ENCODE data around the gene MST1. TPM values are rescaled to one million over a fixed set of nuclear protein-coding genes. Genes with fewer than 3 reads are reported as not detected.
A peak's percentile ranks its signal among the peaks of the same experiment; 100 is the strongest.

MST1 gene
- total and polyA plus RNA-seq, 8 donors = 17.2 to 150 (median 24.7) TPM

DNA sequence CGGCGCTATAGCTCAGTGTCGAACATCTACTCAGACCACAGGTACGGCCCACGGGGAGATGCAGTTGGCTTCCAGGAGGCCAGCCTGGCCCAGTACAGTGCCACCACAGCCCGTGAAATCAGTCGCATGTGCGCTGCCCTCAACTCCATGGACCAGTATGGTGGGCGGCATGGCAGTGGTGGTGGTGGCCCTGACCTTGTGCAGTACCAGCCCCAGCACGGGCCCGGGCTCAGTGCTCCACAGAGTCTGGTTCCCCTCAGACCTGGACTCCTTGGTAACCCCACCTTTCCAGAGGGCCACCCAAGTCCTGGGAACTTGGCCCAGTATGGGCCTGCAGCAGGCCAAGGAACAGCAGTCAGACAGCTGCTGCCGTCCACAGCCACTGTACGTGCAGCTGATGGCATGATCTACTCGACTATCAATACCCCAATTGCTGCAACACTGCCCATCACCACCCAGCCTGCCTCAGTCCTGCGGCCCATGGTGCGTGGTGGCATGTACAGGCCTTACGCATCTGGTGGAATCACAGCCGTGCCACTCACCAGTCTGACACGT is 33.5 kb downstream of the MST1 start:
- no peak for FAIRE-seq
- DNase-seq = peak in 1 of 6 donors; percentile 55
- H3K27ac ChIP-seq = no peak overlapping the region
- H3K9me3 ChIP-seq = no peaks in the 10 kb centered on the region
- no peak overlapping the region for H3K4me3 ChIP-seq
- H3K36me3 ChIP-seq = no peaks in the 10 kb centered on the region
- no peaks in the 10 kb centered on the region for H3K27me3 ChIP-seq
- H3K4me1 ChIP-seq = no peaks in the 10 kb centered on the region
- intact Hi-C loops (cut with DNase I) = loop anchor here in 2 of 3 donors (10.0 kb wide), 2 partner anchors 91 to 111 kb away; no protein-coding TSS in a partner anchor
- ATAC-seq = no peak
- TF ChIP-seq, protein P1, sequence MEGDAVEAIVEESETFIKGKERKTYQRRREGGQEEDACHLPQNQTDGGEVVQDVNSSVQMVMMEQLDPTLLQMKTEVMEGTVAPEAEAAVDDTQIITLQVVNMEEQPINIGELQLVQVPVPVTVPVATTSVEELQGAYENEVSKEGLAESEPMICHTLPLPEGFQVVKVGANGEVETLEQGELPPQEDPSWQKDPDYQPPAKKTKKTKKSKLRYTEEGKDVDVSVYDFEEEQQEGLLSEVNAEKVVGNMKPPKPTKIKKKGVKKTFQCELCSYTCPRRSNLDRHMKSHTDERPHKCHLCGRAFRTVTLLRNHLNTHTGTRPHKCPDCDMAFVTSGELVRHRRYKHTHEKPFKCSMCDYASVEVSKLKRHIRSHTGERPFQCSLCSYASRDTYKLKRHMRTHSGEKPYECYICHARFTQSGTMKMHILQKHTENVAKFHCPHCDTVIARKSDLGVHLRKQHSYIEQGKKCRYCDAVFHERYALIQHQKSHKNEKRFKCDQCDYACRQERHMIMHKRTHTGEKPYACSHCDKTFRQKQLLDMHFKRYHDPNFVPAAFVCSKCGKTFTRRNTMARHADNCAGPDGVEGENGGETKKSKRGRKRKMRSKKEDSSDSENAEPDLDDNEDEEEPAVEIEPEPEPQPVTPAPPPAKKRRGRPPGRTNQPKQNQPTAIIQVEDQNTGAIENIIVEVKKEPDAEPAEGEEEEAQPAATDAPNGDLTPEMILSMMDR (IDR thresholded peaks at IDR 0.05) = no peak
- 95 to 96% methylated on average over 19 of the region's 19 CpGs for WGBS, 2 donors

DNA sequence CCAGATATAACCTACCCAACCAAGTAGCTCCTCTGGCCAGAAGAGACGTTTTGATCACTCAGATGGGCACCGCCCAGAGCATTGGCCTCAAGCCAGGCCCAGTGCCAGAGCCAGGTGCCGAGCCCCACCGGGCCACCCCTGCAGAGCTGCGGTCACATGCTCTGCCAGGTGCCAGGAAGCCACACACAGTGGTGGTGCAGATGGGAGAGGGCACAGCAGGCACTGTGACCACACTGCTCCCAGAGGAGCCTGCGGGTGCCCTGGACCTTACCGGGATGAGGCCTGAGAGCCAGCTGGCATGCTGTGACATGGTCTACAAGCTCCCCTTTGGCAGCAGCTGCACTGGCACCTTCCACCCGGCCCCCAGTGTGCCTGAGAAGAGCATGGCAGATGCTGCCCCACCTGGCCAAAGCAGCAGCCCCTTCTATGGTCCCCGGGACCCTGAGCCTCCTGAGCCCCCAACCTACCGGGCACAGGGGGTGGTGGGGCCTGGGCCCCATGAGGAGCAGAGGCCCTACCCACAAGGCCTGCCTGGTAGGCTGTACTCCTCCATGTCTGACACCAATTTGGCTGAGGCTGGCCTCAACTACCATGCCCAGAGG is 34.2 kb downstream of the MST1 start:
- no peak for FAIRE-seq

DNA sequence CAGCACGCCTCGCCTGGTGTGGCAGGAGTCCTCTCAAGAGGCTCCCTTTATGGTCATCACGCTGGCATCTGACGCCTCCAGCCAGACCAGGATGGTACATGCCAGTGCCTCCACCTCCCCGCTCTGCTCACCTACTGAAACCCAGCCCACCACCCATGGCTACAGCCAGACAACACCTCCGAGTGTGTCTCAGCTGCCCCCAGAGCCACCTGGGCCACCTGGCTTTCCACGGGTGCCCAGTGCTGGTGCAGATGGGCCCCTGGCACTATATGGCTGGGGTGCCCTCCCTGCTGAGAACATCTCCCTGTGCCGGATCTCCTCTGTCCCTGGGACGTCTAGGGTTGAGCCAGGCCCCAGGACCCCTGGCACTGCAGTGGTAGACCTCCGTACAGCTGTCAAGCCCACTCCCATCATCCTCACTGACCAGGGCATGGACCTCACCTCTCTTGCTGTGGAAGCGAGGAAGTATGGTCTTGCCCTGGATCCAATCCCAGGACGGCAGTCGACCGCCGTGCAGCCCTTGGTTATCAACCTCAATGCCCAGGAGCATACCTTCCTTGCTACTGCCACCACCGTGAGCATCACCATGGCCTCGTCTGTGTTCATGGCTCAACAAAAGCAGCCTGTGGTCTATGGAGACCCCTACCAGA is 35.0 kb downstream of the MST1 start:
- H3K4me3 ChIP-seq = no peak overlapping the region
- peak in 1 of 6 donors; percentile 39 for DNase-seq
- no peaks in the 10 kb centered on the region for H3K9me3 ChIP-seq
- no peaks in the 10 kb centered on the region for H3K4me1 ChIP-seq
- intact Hi-C loops (cut with DNase I) = loop anchor here in 2 of 3 donors (10.0 kb wide), 2 partner anchors 90 to 110 kb away; no protein-coding TSS in a partner anchor
- 79 to 88% methylated on average over 16 to 17 of the region's 17 CpGs for WGBS, 2 donors
- TF ChIP-seq, protein P1 (IDR thresholded peaks at IDR 0.05) = no peak
- H3K27ac ChIP-seq = no peak overlapping the region
- H3K27me3 ChIP-seq = no peaks in the 10 kb centered on the region
- H3K36me3 ChIP-seq = no peaks in the 10 kb centered on the region
- ATAC-seq = no peak
- no peak for FAIRE-seq

More for the DNA sequence above, 34.2 kb downstream of the MST1 start:
- peak in 2 of 4 donors; percentile 28 to 49 for ATAC-seq
- intact Hi-C loops (cut with DNase I) = loop anchor here in 2 of 3 donors (10.0 kb wide), 2 partner anchors 90 to 110 kb away; no protein-coding TSS in a partner anchor
- 66 to 76% methylated on average over 10 of the region's 10 CpGs for WGBS, 2 donors
- H3K27ac ChIP-seq = no peak overlapping the region
- TF ChIP-seq, protein P1 (IDR thresholded peaks at IDR 0.05) = no peak
- H3K4me3 ChIP-seq = no peak overlapping the region
- no peaks in the 10 kb centered on the region for H3K27me3 ChIP-seq
- no peaks in the 10 kb centered on the region for H3K4me1 ChIP-seq
- no peaks in the 10 kb centered on the region for H3K36me3 ChIP-seq
- peak in 1 of 6 donors; percentile 41 for DNase-seq
- H3K9me3 ChIP-seq = no peaks in the 10 kb centered on the region

DNA sequence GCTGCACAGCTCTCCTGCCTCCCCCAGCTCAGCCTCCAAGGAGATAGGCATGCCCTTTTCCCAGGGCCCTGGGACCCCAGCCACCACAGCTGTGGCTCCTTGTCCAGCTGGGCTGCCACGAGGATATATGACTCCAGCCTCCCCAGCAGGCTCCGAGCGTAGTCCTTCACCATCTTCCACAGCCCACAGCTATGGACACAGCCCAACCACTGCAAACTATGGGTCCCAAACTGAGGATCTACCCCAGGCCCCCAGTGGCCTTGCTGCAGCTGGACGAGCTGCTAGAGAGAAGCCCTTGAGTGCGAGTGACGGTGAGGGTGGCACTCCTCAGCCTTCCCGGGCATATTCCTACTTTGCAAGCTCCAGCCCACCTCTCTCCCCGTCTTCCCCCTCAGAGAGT is 35.7 kb downstream of the MST1 start:
- WGBS, 2 donors = 78 to 80% methylated on average over 8 of the region's 8 CpGs
- no peak overlapping the region for H3K27ac ChIP-seq
- intact Hi-C loops (cut with DNase I) = loop anchor here in 2 of 3 donors (10.0 kb wide), 2 partner anchors 89 to 109 kb away; no protein-coding TSS in a partner anchor
- no peaks in the 10 kb centered on the region for H3K36me3 ChIP-seq
- peaks cover 0 to 6% (median 4%) of the 10 kb centered on the region in 3 donors for H3K4me1 ChIP-seq
- no peak overlapping the region for H3K4me3 ChIP-seq
- ATAC-seq (no peak), DNase-seq (no peak), FAIRE-seq (no peak)
- TF ChIP-seq, protein P1 (IDR thresholded peaks at IDR 0.05) = no peak
- no peaks in the 10 kb centered on the region for H3K9me3 ChIP-seq
- no peaks in the 10 kb centered on the region for H3K27me3 ChIP-seq

All from pancreas (tissue), 10 donors.